MM.1S (cell line): Measurements from ENCODE around the gene C22orf23.
"Not testable (repeated sequence)": the region's sequence is repeated elsewhere in the genome, so short reads cannot be mapped to it uniquely, and the experiment has no call there.

ENCODE experiments used
- DNase-seq: peaks from one replicate; pipeline ENCODE4 v3.0.0-alpha.2; 2015
- H2AFZ ChIP-seq: fragments of 300-600 bp; sonication (generic); 2 replicates; pipeline ENCODE4 v1.6.0; 2016; ENCODE audit warnings: antibody characterized with exemption, low read length
- H3F3A ChIP-seq: fragments of 300-600 bp; sonication (generic); 2 replicates; pipeline ENCODE4 v1.6.1; 2016; ENCODE audit warnings: mild to moderate bottlenecking, antibody characterized with exemption, low read length, moderate library complexity, mixed read lengths; ENCODE audit not compliant: insufficient read depth
- H3K27ac ChIP-seq: fragments of 300-600 bp; sonication (generic); 2 replicates; pipeline ENCODE4 v1.5.1; 2016; ENCODE audit warnings: mild to moderate bottlenecking, low read length
- H3K27me3 ChIP-seq: fragments of 300-600 bp; sonication (generic); replicated peaks from 2 replicates; pipeline ENCODE4 v1.6.0; 2016; ENCODE audit warnings: low read length; ENCODE audit not compliant: insufficient read depth
- H3K36me3 ChIP-seq: fragments of 300-600 bp; sonication (generic); replicated peaks from 2 replicates; pipeline ENCODE4 v1.6.1; 2016; ENCODE audit warnings: mild to moderate bottlenecking, low read length, mixed read lengths; ENCODE audit not compliant: insufficient read depth
- H3K4me1 ChIP-seq: fragments of 300-600 bp; sonication (generic); 2 replicates; pipeline ENCODE4 v1.6.1; 2016; ENCODE audit warnings: low read length, mixed read lengths
- H3K4me2 ChIP-seq: fragments of 300-600 bp; sonication (generic); 2 replicates; pipeline ENCODE4 v1.6.0; 2016; ENCODE audit warnings: low read depth, low read length
- H3K4me3 ChIP-seq: fragments of 300-600 bp; sonication (generic); 2 replicates; pipeline ENCODE4 v1.5.1; 2016; ENCODE audit warnings: low read length, mixed read lengths
- H3K79me2 ChIP-seq: fragments of 300-600 bp; sonication (generic); 2 replicates; pipeline ENCODE4 v1.6.1; 2016; ENCODE audit warnings: mixed run types, low read length, mixed read lengths
- H3K9ac ChIP-seq: fragments of 300-600 bp; sonication (generic); 2 replicates; pipeline ENCODE4 v1.6.1; 2016; ENCODE audit warnings: low read length, mixed read lengths
- H3K9me2 ChIP-seq: fragments of 300-600 bp; sonication (generic); replicated peaks from 2 replicates; pipeline ENCODE4 v1.6.1; 2016; ENCODE audit warnings: mild to moderate bottlenecking, low read length, mixed read lengths; ENCODE audit not compliant: insufficient read depth
- H3K9me3 ChIP-seq: fragments of 300-600 bp; sonication (generic); replicated peaks from 2 replicates; pipeline ENCODE4 v1.6.1; 2016; ENCODE audit warnings: mild to moderate bottlenecking, low read length, mixed read lengths; ENCODE audit not compliant: insufficient read depth
- H4K20me1 ChIP-seq: fragments of 300-600 bp; sonication (generic); 2 replicates; pipeline ENCODE4 v1.6.1; 2016; ENCODE audit warnings: mild to moderate bottlenecking, low read length, moderate library complexity, mixed read lengths; ENCODE audit not compliant: insufficient read depth
- CTCF ChIP-seq: fragments of 300-600 bp; sonication (generic); IDR thresholded peaks from 2 replicates; pipeline ENCODE4 v1.5.1; 2016; ENCODE audit warnings: antibody characterized with exemption, low read length, mixed read lengths
- EZH2 ChIP-seq: fragments of 300-600 bp; sonication (generic); optimal IDR thresholded peaks from 2 replicates; pipeline ENCODE3; 2017; ENCODE audit warnings: low read depth, mild to moderate bottlenecking, antibody characterized with exemption, low read length, mixed read lengths
- EZH2phosphoT487 ChIP-seq: fragments of 300-600 bp; sonication (generic); IDR thresholded peaks from 2 replicates; pipeline ENCODE4 v1.6.1; 2018; ENCODE audit warnings: antibody characterized with exemption, low read length

Gene C22orf23

GRCh38 chr22:37957232-37957631 is 3.8 kb upstream of the C22orf23 start:
- H4K20me1 ChIP-seq: no peaks in the 10 kb centered on the region

DNA sequence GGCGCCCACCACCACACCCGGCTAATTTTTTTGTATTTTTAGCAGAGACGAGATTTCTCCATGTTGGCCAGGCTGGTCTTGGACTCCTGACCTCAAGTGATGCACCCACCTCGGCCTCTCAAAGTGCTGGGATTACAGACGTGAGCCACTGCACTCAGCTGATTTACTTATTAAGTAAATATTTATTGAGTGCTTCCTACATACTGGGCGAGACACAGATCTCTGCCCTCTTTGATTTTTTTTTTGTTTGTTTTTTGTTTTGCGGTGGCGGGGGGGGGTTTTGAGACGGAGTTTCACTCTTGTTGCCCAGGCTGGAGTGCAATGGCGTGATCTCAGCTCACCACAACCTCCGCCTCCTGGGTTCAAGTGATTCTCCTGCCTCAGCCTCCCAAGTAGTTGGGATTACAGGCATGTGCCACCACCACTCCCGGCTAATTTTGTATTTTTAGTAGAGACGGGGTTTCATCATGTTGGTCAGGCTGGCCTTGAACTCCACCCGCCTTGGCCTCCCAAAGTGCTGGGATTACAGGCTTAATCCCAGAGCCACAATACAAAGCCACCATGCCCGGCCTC is 2.5 kb upstream of the C22orf23 start:
- peaks cover 41% of the 10 kb centered on the region for H3K79me2 ChIP-seq
- H3F3A ChIP-seq, DNase-seq, H2AFZ ChIP-seq, H3K4me1 ChIP-seq, H3K9me2 ChIP-seq, H3K27ac ChIP-seq, H4K20me1 ChIP-seq, H3K36me3 ChIP-seq, H3K9ac ChIP-seq, H3K4me3 ChIP-seq, H3K27me3 ChIP-seq, H3K4me2 ChIP-seq, H3K9me3 ChIP-seq: not testable (repeated sequence)

More at GRCh38 chr22:37957232-37957631, 3.8 kb upstream of the C22orf23 start:
- Histone ChIP-seq H3K9me2 (no peaks in the 10 kb centered on the region), H3K4me2 (no peak overlapping the region), H3F3A (no peaks in the 10 kb centered on the region), H3K27ac (no peak overlapping the region), H2AFZ (no peak overlapping the region), H3K9me3 (no peaks in the 10 kb centered on the region), H3K36me3 (peaks cover 9% of the 10 kb centered on the region), H3K4me3 (no peak overlapping the region), H3K27me3 (no peaks in the 10 kb centered on the region), H3K4me1 (peaks cover 7% of the 10 kb centered on the region), H3K9ac (no peak overlapping the region), H3K79me2 (peaks cover 44% of the 10 kb centered on the region)
- no peak for TF ChIP-seq EZH2
- TF ChIP-seq EZH2phosphoT487: no peak
- TF ChIP-seq CTCF: no peak
- DNase-seq: no peak

DNA sequence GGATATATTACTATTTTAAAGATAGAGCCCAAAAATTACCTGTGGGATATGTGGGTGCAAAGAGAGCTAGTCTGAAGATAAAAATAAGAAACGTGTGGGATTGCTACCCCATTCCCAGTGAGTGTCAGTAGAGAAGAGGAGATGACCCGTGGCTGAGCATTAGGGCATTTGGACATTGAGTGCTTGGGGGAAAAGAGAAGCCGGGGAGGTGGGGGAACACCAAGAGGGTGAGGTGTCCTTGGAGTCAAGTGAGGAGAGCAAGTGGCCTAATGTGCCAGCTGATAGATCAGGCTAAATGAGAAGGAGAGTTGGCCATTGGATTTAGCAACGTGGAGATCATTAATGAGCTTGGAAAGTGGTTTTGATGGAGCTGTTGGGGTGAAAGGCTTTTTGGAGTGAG is 1.3 kb upstream of the C22orf23 start:
- peak overlapping the region; percentile 98 for H3K4me3 ChIP-seq
- H3K4me1 ChIP-seq: peaks cover 7% of the 10 kb centered on the region
- no peak overlapping the region for H3K27ac ChIP-seq
- no peaks in the 10 kb centered on the region for H3K9me3 ChIP-seq
- TF ChIP-seq EZH2: no peak
- TF ChIP-seq CTCF: no peak
- no peak for TF ChIP-seq EZH2phosphoT487
- peak overlapping the region; percentile 84; the same call in 1 of the 2 replicates for H3K9ac ChIP-seq
- no peak overlapping the region for H2AFZ ChIP-seq
- H3K79me2 ChIP-seq: peaks cover 41% of the 10 kb centered on the region
- H4K20me1 ChIP-seq: no peaks in the 10 kb centered on the region
- DNase-seq: no peak
- no peaks in the 10 kb centered on the region for H3K9me2 ChIP-seq
- H3F3A ChIP-seq: no peaks in the 10 kb centered on the region
- no peaks in the 10 kb centered on the region; the same call in 1 of the 2 replicates for H3K27me3 ChIP-seq
- peak overlapping the region; percentile 100 for H3K4me2 ChIP-seq
- peaks cover 6% of the 10 kb centered on the region for H3K36me3 ChIP-seq

GRCh38 chr22:37953062-37953436 is 352 bp downstream of the C22orf23 start:
- Histone ChIP-seq H3K4me3 (peak overlapping the region; percentile 98), H3K4me1 (peaks cover 7% of the 10 kb centered on the region), H3K9ac (peak overlapping the region; percentile 84; the same call in 1 of the 2 replicates), H3K27me3 (no peaks in the 10 kb centered on the region; the same call in 1 of the 2 replicates), H3F3A (no peaks in the 10 kb centered on the region), H3K9me2 (no peaks in the 10 kb centered on the region), H4K20me1 (no peaks in the 10 kb centered on the region), H3K9me3 (no peaks in the 10 kb centered on the region), H2AFZ (peak overlapping the region; percentile 98), H3K79me2 (peaks cover 36% of the 10 kb centered on the region), H3K27ac (no peak overlapping the region), H3K4me2 (peak overlapping the region; percentile 100), H3K36me3 (no peaks in the 10 kb centered on the region; the same call in 1 of the 2 replicates)
- no peak for DNase-seq
- TF ChIP-seq EZH2phosphoT487 (no peak), EZH2 (no peak), CTCF (no peak)

DNA sequence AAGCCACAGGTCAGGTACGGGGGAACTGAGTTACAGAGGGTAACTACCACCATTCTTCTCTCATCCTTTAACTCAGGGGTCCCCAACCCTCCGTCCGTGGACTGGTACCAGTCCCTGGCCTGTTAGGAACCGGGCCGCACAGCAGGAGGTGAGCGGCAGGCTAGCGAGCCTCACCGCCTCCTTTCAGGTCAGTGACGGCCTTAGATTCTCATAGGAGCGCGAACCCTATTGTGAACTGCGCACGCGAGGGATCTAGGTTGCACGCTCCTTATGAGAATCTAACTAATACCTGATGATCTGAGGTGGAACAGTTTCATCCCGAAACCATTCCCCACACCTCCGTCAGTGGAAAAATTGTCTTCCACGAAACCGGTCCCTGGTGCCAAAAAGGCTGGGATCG is 772 bp downstream of the C22orf23 start:
- not testable (repeated sequence) for H3K9me3 ChIP-seq, H3F3A ChIP-seq, H3K4me1 ChIP-seq, H3K9me2 ChIP-seq, H3K27ac ChIP-seq, DNase-seq, H3K27me3 ChIP-seq, H3K9ac ChIP-seq, H4K20me1 ChIP-seq, H3K36me3 ChIP-seq
- H3K4me2 ChIP-seq: peak overlapping the region; percentile 100
- peaks cover 33% of the 10 kb centered on the region for H3K79me2 ChIP-seq
- H2AFZ ChIP-seq: peak overlapping the region; percentile 98
- peak overlapping the region; percentile 98 for H3K4me3 ChIP-seq
